K562 (cell line): ENCODE measurements around the gene ADCYAP1R1. TPM values are rescaled to one million over a fixed set of nuclear protein-coding genes. Genes with fewer than 3 reads are reported as not detected.

Experiments used
- ATAC-seq: fragments of 200-7000 bp; cut with Tn5 transposase; 3 replicates; pipeline ENCODE4 v1.9.1; 2020; ENCODE audit warnings: moderate library complexity
- BruUV-seq: library from RNA; stranded (reverse); fragments of 400-500 nt; replicated peaks from 2 replicates; lab custom pipeline; 2021; lab: Mats Ljungman, UMichigan
- CTCF ChIA-PET: fragments of 300-600 bp; formaldehyde crosslinking; extraction: SDS; loops from one replicate; lab custom pipeline; 2021; ENCODE audit warnings: low intra/inter-chr PET ratio; lab: Yijun Ruan, JAX
- POLR2A ChIA-PET: fragments of 300-600, 350-650 bp; sonication (Branson Sonifier 250); formaldehyde crosslinking; extraction: SDS; loops from one replicate; lab custom pipeline; 2021; ENCODE audit warnings: antibody characterized with exemption, inconsistent platforms; lab: Yijun Ruan, JAX
- DNase-seq, 4 experiments: peaks; one replicate each; pipeline versions ENCODE4 v3.0.0 to v3.0.0-alpha.2; 2011 to 2018; ENCODE audit warnings: low spot score in 3 of 4, mixed read lengths in 3 of 4; ENCODE audit errors: extremely low read depth in 1 of 4
- FAIRE-seq: peaks from 2 replicates; lab custom pipeline; 2011; peaks lifted over from hg19 to GRCh38; lab: Jason Lieb, UNC
- H2AFZ ChIP-seq: 2 replicates; pipeline ENCODE4 v1.6.0; 2011; ENCODE audit warnings: low read depth, low read length, control low read depth, inconsistent platforms
- H3K27ac ChIP-seq: fragments of 200-600 bp; 3 replicates; pipeline ENCODE4 v1.8.0; 2011; ENCODE audit warnings: low read depth, mild to moderate bottlenecking, control low read depth, inconsistent platforms, low read length, moderate library complexity, mixed read lengths; ENCODE audit errors: extremely low read depth
- H3K27me3 ChIP-seq, 2 experiments: fragments of 300-600 bp in 1 of 2; 2 replicates in 1 of 2; 3 replicates in 1 of 2; pipeline versions ENCODE4 v1.6.0 to v1.8.0; 2011; ENCODE audit warnings: inconsistent platforms in 2 of 2, low read length in 2 of 2, mild to moderate bottlenecking in 1 of 2, mixed read lengths in 1 of 2, moderate library complexity in 1 of 2; ENCODE audit not compliant: control insufficient read depth in 2 of 2, insufficient read depth in 2 of 2
- H3K36me3 ChIP-seq: fragments of 300-600 bp; 3 replicates; pipeline ENCODE4 v1.8.0; 2011; ENCODE audit warnings: mild to moderate bottlenecking, low read length, inconsistent platforms; ENCODE audit not compliant: control insufficient read depth, insufficient read depth
- H3K4me1 ChIP-seq, 2 experiments: fragments of 200-600 bp in 1 of 2; replicated peaks in 1 of 2; 2 replicates in 1 of 2; 3 replicates in 1 of 2; pipeline versions ENCODE4 v1.5.1 to v1.8.0; 2011; ENCODE audit warnings: inconsistent platforms in 2 of 2, low read length in 2 of 2, mild to moderate bottlenecking in 1 of 2, mixed read lengths in 1 of 2, moderate library complexity in 1 of 2; ENCODE audit not compliant: control insufficient read depth in 2 of 2, insufficient read depth in 2 of 2
- H3K4me2 ChIP-seq: 2 replicates; pipeline ENCODE4 v1.6.1; 2011; ENCODE audit warnings: low read length, control low read depth, inconsistent platforms, mixed read lengths; ENCODE audit not compliant: insufficient read depth
- H3K4me3 ChIP-seq: fragments of 200-600 bp; sonication (generic), shearing (Covaris generic); 2 replicates; pipeline ENCODE4 v1.5.1; 2016; ENCODE audit warnings: control low read depth, inconsistent platforms
- H3K79me2 ChIP-seq: fragments of 200-600 bp; 3 replicates; pipeline ENCODE4 v1.8.0; 2011; ENCODE audit warnings: low read length, inconsistent platforms; ENCODE audit not compliant: control insufficient read depth, insufficient read depth
- H3K9ac ChIP-seq, 2 experiments: 2 replicates each; pipeline versions ENCODE4 v1.6.0 to v1.6.1; 2011; ENCODE audit warnings: low read depth in 2 of 2, low read length in 2 of 2, control low read depth in 1 of 2, inconsistent platforms in 1 of 2, mild to moderate bottlenecking in 1 of 2, mixed read lengths in 1 of 2; ENCODE audit not compliant: insufficient read depth in 1 of 2
- H3K9me1 ChIP-seq: one replicate; pipeline ENCODE4 v1.6.0; 2011; ENCODE audit warnings: inconsistent platforms, mild to moderate bottlenecking, low read length, moderate library complexity; ENCODE audit not compliant: control insufficient read depth, insufficient read depth
- H3K9me3 ChIP-seq: replicated peaks from 2 replicates; pipeline ENCODE4 v1.5.1; 2011; ENCODE audit warnings: low read depth, low read length, inconsistent platforms; ENCODE audit not compliant: control insufficient read depth, insufficient read depth
- H4K20me1 ChIP-seq: replicated peaks from 2 replicates; pipeline ENCODE4 v1.6.1; 2011; ENCODE audit warnings: low read length, inconsistent platforms, mixed read lengths; ENCODE audit not compliant: control insufficient read depth, insufficient read depth
- CREB5 ChIP-seq: fragments of 250-450 bp; sonication (Bioruptor Pico); IDR thresholded peaks from 2 replicates; pipeline ENCODE4 v1.5.0; 2020; ENCODE audit warnings: mild to moderate bottlenecking
- HIVEP1 ChIP-seq: fragments of 250-450 bp; sonication (Bioruptor Pico); IDR thresholded peaks from 2 replicates; pipeline ENCODE4 v1.4.0; 2020; ENCODE audit warnings: mild to moderate bottlenecking
- NFRKB ChIP-seq: fragments of 450-650 bp; IDR thresholded peaks from 2 replicates; pipeline ENCODE4 v1.6.1; 2016; ENCODE audit warnings: low read depth
- RAD51 ChIP-seq: fragments of 450-650 bp; IDR thresholded peaks from 2 replicates; pipeline ENCODE4 v1.7.1; 2016; ENCODE audit warnings: low read depth, mild to moderate bottlenecking, borderline replicate concordance
- ZBTB26 ChIP-seq: fragments of 450-650 bp; formaldehyde crosslinking; IDR thresholded peaks from 2 replicates; pipeline ENCODE4 v1.4.0; 2022; ENCODE audit warnings: missing genetic modification characterization
- WGBS: fragments of 100-300 bp; shearing (Covaris generic); methylation state at CpG from one replicate; pipeline ENCODE4 v1.1.6; 2016; ENCODE audit warnings: low coverage, mixed read lengths; ENCODE audit not compliant: insufficient coverage; ENCODE audit errors: missing lambda C conversion rate; 5-methylcytosine and 5-hydroxymethylcytosine counted together
- in situ Hi-C: fragments of 300-500 bp; cut with MboI; formaldehyde crosslinking; loops from 4 replicates; pipeline ENCODE4 v1.15.0; 2018; ENCODE audit warnings: inconsistent platforms, mixed read lengths
- intact Hi-C: fragments of 100-400 bp; cut with micrococcal nuclease; formaldehyde crosslinking; loops from 2 replicates; pipeline ENCODE4 v1.14.2; 2022
- polyA plus RNA-seq, 8 experiments: library from polyadenylated mRNA; depleted of rRNA in 4 of 8; stranded (reverse) in 5 of 8; unstranded in 3 of 8; fragments of >200 nt; fragmentation: Nextera tagmentation in 2 of 8; fragmentation: Illumina TruSeq in 1 of 8; extraction: Ambion mirVana in 2 of 8; extraction: Trizol in 1 of 8; gene quantifications; 2 replicates each; pipeline versions ENCODE4 v1.2.1 to v1.2.3, GENCODE V29; 2011 to 2014; ENCODE audit warnings: inconsistent platforms in 1 of 8, missing spikeins in 1 of 8
- total RNA-seq, 7 experiments: library from RNA; depleted of rRNA in 6 of 7; stranded (reverse); fragments of >200 nt in 6 of 7; fragmentation: Illumina TruSeq in 2 of 7; extraction: Trizol in 2 of 7; gene quantifications; 2 replicates each; pipeline versions ENCODE4 v1.2.1 to v1.2.3, GENCODE V29; 2011 to 2021; ENCODE audit warnings: low replicate concordance in 1 of 7

Gene ADCYAP1R1
- total and polyA plus RNA-seq, 9 of the 15 experiments (the other 6 are each of a cell fraction or from before 2014, with no cell fraction given) = 0.03 to 0.07 TPM; not detected in 7

GRCh38 chr7:31079824-31080511 is 27.9 kb downstream of the ADCYAP1R1 start:
- ATAC-seq (no peak), DNase-seq (no peak), FAIRE-seq (no peak)
- no TSS peak for BruUV-seq
- POLR2A ChIA-PET = no interaction called here
- Histone ChIP-seq H3K4me1 (no peaks in the 10 kb centered on the region), H3K9ac (no peak overlapping the region), H2AFZ (no peak overlapping the region), H3K4me2 (no peak overlapping the region), H3K27me3 (peaks cover 8 to 65% of the 10 kb centered on the region in 2 experiments; a peak in 4 of 5 replicates), H3K36me3 (no peaks in the 10 kb centered on the region), H3K9me1 (no peaks in the 10 kb centered on the region), H3K27ac (no peak overlapping the region), H3K4me3 (no peak overlapping the region), H3K79me2 (no peaks in the 10 kb centered on the region), H3K9me3 (no peaks in the 10 kb centered on the region), H4K20me1 (0 out of 2 replicates have a peak, but pooled peaks cover 8% of the 10 kb centered on the region)
- WGBS = under 1% methylated on average over 5 of the region's 6 CpGs
- CTCF ChIA-PET = no interaction called here
- in situ Hi-C loops = no loop called here
- intact Hi-C loops = no loop called here
- no peak for TF ChIP-seq ZBTB26
- no peak for TF ChIP-seq RAD51
- no peak for TF ChIP-seq HIVEP1
- no peak for TF ChIP-seq NFRKB
- no peak for TF ChIP-seq CREB5 (CRISPR knock-in tag)
